Keratinocyte (primary cell): ENCODE data around the gene DTX3L.

Experiments
- CTCF ChIP-seq, 3 experiments: IDR thresholded peaks in 1 of 3; conservative IDR thresholded peaks in 1 of 3; optimal IDR thresholded peaks in 1 of 3; 2 replicates in 2 of 3; 3 replicates in 1 of 3; pipeline versions ENCODE3 to v1.5.1; 2011; ENCODE audit warnings: low read length in 3 of 3, mild to moderate bottlenecking in 3 of 3, moderate library complexity in 2 of 3, control low read depth in 1 of 3, inconsistent platforms in 1 of 3; ENCODE audit not compliant: insufficient read depth in 2 of 3; ENCODE audit errors: extremely low read depth in 1 of 3
- EZH2 ChIP-seq: IDR thresholded peaks from one replicate; pipeline ENCODE4 v1.6.1; 2012; ENCODE audit warnings: inconsistent platforms, mild to moderate bottlenecking, low read length, moderate library complexity

- no peak for TF ChIP-seq CTCF (optimal IDR thresholded peaks at IDR 0.05 in 1 of 3, IDR thresholded peaks at IDR 0.05 in 1 of 3, conservative IDR thresholded peaks at IDR 0.05 in 1 of 3; ENCODE audit: extremely low read depth in 1 of 3, insufficient read depth in 2 of 3, low read length in 3 of 3)
- no peak for TF ChIP-seq EZH2
Observed at GRCh38 chr3:122581622-122582021, 17.5 kb downstream of the DTX3L start.
